HepG2 (cell line): ENCODE results near the gene BLOC1S2. TPM values are rescaled to one million over a fixed set of nuclear protein-coding genes. Genes with fewer than 3 reads are reported as not detected.

Experiments
- FOXK1 ChIP-seq: sonication (generic); formaldehyde crosslinking; IDR thresholded peaks from 2 replicates; pipeline ENCODE4 v1.4.0; 2020; ENCODE audit warnings: low read depth, missing genetic modification reagents, borderline replicate concordance
- KAT2B ChIP-seq: fragments of 150-350 bp; IDR thresholded peaks from 2 replicates; pipeline ENCODE4 v1.6.1; 2014; ENCODE audit warnings: low read depth, low read length, borderline replicate concordance
- KLF15 ChIP-seq: sonication (generic); formaldehyde crosslinking; IDR thresholded peaks from 2 replicates; pipeline ENCODE4 v1.8.1; 2023; ENCODE audit warnings: borderline replicate concordance, mild to moderate bottlenecking, inconsistent platforms, missing genetic modification reagents, mixed read lengths
- MEIS2 ChIP-seq: sonication (generic); formaldehyde crosslinking; IDR thresholded peaks from 2 replicates; pipeline ENCODE4 v1.9.0; 2021; ENCODE audit warnings: mild to moderate bottlenecking, missing genetic modification reagents
- POGZ ChIP-seq: sonication (generic); formaldehyde crosslinking; IDR thresholded peaks from 2 replicates; pipeline ENCODE4 v1.4.0; 2020; ENCODE audit warnings: mild to moderate bottlenecking, missing genetic modification reagents
- ZFYVE20 ChIP-seq: sonication (generic); formaldehyde crosslinking; IDR thresholded peaks from 2 replicates; pipeline ENCODE4 v1.8.0; 2023; ENCODE audit warnings: low read depth, mild to moderate bottlenecking, moderate library complexity, missing genetic modification reagents, borderline replicate concordance
- ZNF143 ChIP-seq: sonication (generic); formaldehyde crosslinking; IDR thresholded peaks from 2 replicates; pipeline ENCODE4 v1.4.0; 2020; ENCODE audit warnings: missing genetic modification reagents
- ZNF652 ChIP-seq: IDR thresholded peaks from 2 replicates; pipeline ENCODE4 v1.6.1; 2016; ENCODE audit warnings: low read depth, borderline replicate concordance
- ZSCAN31 ChIP-seq: sonication (generic); formaldehyde crosslinking; IDR thresholded peaks from 2 replicates; pipeline ENCODE4 v1.5.0; 2020; ENCODE audit warnings: low read depth, mild to moderate bottlenecking, missing genetic modification reagents
- polyA plus RNA-seq, 8 experiments: library from polyadenylated mRNA; depleted of rRNA in 3 of 8; stranded (reverse) in 7 of 8; unstranded in 1 of 8; fragments of >200 nt; fragmentation: Illumina TruSeq in 4 of 8; extraction: Trizol in 4 of 8; gene quantifications; 2 replicates each; pipeline versions ENCODE4 v1.2.1 to v1.2.3, GENCODE V29; 2011 to 2016; ENCODE audit warnings: low read depth in 4 of 8, missing spikeins in 1 of 8, mixed read lengths in 1 of 8; ENCODE audit not compliant: insufficient read depth in 1 of 8
- total RNA-seq, 5 experiments: library from RNA; depleted of rRNA; stranded (reverse); fragments of >200 nt; fragmentation: Illumina TruSeq; extraction: Trizol; gene quantifications; 2 replicates each; pipeline ENCODE4 v1.2.3, GENCODE V29; 2016; ENCODE audit warnings: low read depth in 1 of 5
- TF ChIP-seq, protein P1 (sequence below): sonication (generic); formaldehyde crosslinking; IDR thresholded peaks from 2 replicates; pipeline ENCODE4 v1.9.0; 2021; ENCODE audit warnings: mild to moderate bottlenecking, missing genetic modification reagents
- TF ChIP-seq, protein P2 (sequence below): sonication (generic); formaldehyde crosslinking; IDR thresholded peaks from 2 replicates; pipeline ENCODE4 v1.8.1; 2023; ENCODE audit warnings: mild to moderate bottlenecking, missing genetic modification reagents
- TF ChIP-seq, protein P3 (sequence below): sonication (generic); formaldehyde crosslinking; conservative IDR thresholded peaks from 2 replicates; pipeline ENCODE4 v1.4.0; 2020; ENCODE audit warnings: missing genetic modification reagents
- TF ChIP-seq, protein P4 (sequence below): sonication (generic); formaldehyde crosslinking; conservative IDR thresholded peaks from 2 replicates; pipeline ENCODE4 v1.8.0; 2022; ENCODE audit warnings: low read depth, missing genetic modification reagents
- TF ChIP-seq, protein P5 (sequence below): sonication (generic); formaldehyde crosslinking; IDR thresholded peaks from 2 replicates; pipeline ENCODE4 v1.4.0; 2020; ENCODE audit warnings: mild to moderate bottlenecking, missing genetic modification reagents
- TF ChIP-seq, protein P6 (sequence below): sonication (generic); formaldehyde crosslinking; IDR thresholded peaks from 2 replicates; pipeline ENCODE4 v1.8.0; 2022; ENCODE audit warnings: mild to moderate bottlenecking, missing genetic modification reagents, moderate library complexity

BLOC1S2 gene
- total and polyA plus RNA-seq, 2 of the 13 experiments (the other 11 are each of a cell fraction or from before 2014, with no cell fraction given): 22.3 to 64.4 TPM

DNA sequence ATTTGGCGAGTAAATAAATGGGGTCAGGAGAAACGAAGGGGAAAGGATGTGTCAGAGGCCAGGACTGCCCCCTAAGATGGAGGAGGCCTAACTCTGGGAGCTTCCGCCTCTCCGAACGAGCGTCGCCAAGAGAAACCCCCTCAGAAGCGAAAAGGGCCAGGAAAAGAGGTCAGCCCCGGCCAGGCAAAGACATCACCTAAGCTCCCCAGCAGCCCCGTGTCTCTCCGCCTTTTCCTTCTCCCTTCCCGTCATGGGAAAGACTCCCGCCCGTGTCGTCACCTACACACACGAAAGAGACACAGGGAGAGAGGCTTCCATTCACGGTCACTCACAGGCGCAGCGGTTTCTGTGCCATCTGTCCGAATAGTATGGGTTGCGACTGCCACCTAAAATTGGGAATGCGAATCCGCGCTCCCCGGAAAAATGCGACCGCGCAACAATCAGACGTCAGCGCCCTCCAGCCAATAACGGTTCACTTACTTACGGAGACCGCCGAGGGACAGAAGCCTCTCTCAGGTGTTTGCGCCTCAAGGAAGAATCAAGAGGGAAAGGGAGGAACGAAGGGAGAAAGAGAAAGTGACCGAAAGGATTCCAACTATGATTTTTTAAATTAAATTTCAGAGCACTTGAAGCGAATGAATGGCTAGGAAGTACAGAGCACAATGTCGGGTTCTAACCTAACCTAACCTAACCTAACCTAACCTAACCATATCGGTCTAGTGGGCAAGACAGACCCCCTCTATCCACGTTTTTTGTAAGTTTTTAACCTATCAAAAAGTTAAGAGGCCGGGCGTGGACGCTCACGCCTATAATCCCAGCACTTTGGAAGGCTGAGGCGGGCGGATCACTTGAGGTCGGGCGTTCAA lies 19.0 kb downstream of the BLOC1S2 start, which contains the start of gene CWF19L1 (continued):
- TF ChIP-seq, protein P1, sequence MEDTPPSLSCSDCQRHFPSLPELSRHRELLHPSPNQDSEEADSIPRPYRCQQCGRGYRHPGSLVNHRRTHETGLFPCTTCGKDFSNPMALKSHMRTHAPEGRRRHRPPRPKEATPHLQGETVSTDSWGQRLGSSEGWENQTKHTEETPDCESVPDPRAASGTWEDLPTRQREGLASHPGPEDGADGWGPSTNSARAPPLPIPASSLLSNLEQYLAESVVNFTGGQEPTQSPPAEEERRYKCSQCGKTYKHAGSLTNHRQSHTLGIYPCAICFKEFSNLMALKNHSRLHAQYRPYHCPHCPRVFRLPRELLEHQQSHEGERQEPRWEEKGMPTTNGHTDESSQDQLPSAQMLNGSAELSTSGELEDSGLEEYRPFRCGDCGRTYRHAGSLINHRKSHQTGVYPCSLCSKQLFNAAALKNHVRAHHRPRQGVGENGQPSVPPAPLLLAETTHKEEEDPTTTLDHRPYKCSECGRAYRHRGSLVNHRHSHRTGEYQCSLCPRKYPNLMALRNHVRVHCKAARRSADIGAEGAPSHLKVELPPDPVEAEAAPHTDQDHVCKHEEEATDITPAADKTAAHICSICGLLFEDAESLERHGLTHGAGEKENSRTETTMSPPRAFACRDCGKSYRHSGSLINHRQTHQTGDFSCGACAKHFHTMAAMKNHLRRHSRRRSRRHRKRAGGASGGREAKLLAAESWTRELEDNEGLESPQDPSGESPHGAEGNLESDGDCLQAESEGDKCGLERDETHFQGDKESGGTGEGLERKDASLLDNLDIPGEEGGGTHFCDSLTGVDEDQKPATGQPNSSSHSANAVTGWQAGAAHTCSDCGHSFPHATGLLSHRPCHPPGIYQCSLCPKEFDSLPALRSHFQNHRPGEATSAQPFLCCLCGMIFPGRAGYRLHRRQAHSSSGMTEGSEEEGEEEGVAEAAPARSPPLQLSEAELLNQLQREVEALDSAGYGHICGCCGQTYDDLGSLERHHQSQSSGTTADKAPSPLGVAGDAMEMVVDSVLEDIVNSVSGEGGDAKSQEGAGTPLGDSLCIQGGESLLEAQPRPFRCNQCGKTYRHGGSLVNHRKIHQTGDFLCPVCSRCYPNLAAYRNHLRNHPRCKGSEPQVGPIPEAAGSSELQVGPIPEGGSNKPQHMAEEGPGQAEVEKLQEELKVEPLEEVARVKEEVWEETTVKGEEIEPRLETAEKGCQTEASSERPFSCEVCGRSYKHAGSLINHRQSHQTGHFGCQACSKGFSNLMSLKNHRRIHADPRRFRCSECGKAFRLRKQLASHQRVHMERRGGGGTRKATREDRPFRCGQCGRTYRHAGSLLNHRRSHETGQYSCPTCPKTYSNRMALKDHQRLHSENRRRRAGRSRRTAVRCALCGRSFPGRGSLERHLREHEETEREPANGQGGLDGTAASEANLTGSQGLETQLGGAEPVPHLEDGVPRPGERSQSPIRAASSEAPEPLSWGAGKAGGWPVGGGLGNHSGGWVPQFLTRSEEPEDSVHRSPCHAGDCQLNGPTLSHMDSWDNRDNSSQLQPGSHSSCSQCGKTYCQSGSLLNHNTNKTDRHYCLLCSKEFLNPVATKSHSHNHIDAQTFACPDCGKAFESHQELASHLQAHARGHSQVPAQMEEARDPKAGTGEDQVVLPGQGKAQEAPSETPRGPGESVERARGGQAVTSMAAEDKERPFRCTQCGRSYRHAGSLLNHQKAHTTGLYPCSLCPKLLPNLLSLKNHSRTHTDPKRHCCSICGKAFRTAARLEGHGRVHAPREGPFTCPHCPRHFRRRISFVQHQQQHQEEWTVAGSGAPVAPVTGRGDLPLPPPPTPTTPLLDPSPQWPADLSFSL (CRISPR knock-in tag): no peak
- TF ChIP-seq ZFYVE20 (CRISPR knock-in tag) (no peak), POGZ (CRISPR knock-in tag) (peak; percentile 90), FOXK1 (peak; percentile 84; the same call in 1 of the 2 replicates), KAT2B (no peak), MEIS2 (0 out of 2 replicates have a peak, but pooled peaks have one; percentile 39), KLF15 (CRISPR knock-in tag) (no peak), ZNF143 (CRISPR knock-in tag) (peak; percentile 23; the same call in 1 of the 2 replicates), ZNF652 (CRISPR knock-in tag) (no peak), ZSCAN31 (CRISPR knock-in tag) (no peak)
- TF ChIP-seq, protein P2, sequence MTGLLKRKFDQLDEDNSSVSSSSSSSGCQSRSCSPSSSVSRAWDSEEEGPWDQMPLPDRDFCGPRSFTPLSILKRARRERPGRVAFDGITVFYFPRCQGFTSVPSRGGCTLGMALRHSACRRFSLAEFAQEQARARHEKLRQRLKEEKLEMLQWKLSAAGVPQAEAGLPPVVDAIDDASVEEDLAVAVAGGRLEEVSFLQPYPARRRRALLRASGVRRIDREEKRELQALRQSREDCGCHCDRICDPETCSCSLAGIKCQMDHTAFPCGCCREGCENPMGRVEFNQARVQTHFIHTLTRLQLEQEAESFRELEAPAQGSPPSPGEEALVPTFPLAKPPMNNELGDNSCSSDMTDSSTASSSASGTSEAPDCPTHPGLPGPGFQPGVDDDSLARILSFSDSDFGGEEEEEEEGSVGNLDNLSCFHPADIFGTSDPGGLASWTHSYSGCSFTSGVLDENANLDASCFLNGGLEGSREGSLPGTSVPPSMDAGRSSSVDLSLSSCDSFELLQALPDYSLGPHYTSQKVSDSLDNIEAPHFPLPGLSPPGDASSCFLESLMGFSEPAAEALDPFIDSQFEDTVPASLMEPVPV (CRISPR knock-in tag): 0 out of 2 replicates have a peak, but pooled peaks have one; percentile 17
- TF ChIP-seq, protein P3, sequence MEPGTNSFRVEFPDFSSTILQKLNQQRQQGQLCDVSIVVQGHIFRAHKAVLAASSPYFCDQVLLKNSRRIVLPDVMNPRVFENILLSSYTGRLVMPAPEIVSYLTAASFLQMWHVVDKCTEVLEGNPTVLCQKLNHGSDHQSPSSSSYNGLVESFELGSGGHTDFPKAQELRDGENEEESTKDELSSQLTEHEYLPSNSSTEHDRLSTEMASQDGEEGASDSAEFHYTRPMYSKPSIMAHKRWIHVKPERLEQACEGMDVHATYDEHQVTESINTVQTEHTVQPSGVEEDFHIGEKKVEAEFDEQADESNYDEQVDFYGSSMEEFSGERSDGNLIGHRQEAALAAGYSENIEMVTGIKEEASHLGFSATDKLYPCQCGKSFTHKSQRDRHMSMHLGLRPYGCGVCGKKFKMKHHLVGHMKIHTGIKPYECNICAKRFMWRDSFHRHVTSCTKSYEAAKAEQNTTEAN (CRISPR knock-in tag): no peak
- TF ChIP-seq, protein P4, sequence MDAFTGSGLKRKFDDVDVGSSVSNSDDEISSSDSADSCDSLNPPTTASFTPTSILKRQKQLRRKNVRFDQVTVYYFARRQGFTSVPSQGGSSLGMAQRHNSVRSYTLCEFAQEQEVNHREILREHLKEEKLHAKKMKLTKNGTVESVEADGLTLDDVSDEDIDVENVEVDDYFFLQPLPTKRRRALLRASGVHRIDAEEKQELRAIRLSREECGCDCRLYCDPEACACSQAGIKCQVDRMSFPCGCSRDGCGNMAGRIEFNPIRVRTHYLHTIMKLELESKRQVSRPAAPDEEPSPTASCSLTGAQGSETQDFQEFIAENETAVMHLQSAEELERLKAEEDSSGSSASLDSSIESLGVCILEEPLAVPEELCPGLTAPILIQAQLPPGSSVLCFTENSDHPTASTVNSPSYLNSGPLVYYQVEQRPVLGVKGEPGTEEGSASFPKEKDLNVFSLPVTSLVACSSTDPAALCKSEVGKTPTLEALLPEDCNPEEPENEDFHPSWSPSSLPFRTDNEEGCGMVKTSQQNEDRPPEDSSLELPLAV (CRISPR knock-in tag): no peak
- TF ChIP-seq, protein P5, sequence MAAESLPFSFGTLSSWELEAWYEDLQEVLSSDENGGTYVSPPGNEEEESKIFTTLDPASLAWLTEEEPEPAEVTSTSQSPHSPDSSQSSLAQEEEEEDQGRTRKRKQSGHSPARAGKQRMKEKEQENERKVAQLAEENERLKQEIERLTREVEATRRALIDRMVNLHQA (CRISPR knock-in tag): no peak
- TF ChIP-seq, protein P6, sequence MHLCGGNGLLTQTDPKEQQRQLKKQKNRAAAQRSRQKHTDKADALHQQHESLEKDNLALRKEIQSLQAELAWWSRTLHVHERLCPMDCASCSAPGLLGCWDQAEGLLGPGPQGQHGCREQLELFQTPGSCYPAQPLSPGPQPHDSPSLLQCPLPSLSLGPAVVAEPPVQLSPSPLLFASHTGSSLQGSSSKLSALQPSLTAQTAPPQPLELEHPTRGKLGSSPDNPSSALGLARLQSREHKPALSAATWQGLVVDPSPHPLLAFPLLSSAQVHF (CRISPR knock-in tag): no peak
